ENCODE measurements around the gene SELENOO.
"Not testable (repeated sequence)": the region's sequence is repeated elsewhere in the genome, so short reads cannot be mapped to it uniquely, and the experiment has no call there.

The SELENOO gene

GRCh38 chr22:50200461-50201190, at the start of gene SELENOO:
Gene SELENOO (plus strand): TSS chr22:50201011. CDS start chr22:50201037, 26 bp downstream.
- no peak for FAIRE-seq

DNA sequence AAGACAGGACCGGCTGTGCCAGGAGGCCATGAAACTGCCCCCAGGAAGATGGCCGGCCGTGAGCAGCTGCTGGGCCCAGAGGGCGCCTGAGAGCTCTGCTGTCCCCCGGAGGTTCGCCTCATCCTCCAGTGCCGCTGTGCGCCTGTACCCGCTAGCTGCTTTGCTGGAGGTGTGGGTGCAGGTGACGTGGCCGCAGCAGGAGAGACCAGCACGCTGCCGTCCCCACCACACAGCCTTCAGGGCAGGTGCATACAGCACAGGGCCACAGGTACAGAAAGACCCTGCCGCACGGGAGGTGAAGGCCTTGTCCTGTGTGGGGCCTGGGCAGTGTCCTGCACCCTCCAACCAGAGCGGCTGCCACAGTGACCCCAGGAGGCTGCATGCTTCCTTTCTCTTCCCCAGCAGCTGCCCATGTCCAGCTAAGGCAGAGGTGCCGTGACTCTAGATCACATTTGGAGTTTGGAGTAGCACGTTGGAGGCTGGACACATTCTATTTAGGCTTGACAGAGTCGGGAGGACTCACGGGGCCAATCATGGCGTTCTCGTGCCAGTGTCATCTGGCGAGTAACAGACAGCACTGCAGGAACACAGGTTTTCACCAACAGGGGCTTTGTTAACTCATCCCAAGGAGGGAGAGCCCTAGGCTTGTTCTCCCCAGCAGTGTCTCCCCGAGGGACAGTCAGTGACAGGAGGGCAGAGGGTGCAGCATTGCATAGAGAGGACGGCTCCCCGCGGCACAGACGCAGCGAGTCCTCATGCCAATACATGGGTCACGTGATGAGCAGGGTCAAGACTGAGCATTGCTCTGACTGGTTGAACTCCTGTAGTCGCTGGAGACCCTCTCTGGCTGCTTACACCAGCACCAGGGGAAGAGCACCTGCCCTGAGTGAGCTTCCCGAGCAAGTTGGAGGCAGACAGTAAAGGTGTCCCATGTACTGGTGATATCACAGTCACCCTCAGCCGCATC, 49.0 kb upstream of the SELENOO start:
- FAIRE-seq: no peak

- no peak for FAIRE-seq
These were observed 47.6 kb upstream of the SELENOO start for GRCh38 chr22:50153056-50153755.

GRCh38 chr22:50153756-50154140, 47.1 kb upstream of the SELENOO start:
- no peak for FAIRE-seq

GRCh38 chr22:50157709-50158375, 43.0 kb upstream of the SELENOO start:
- no peak for FAIRE-seq

GRCh38 chr22:50160947-50161346, 39.9 kb upstream of the SELENOO start:
- FAIRE-seq: no peak

- no peak for FAIRE-seq
These were observed 39.1 kb upstream of the SELENOO start for GRCh38 chr22:50161508-50162390.

DNA sequence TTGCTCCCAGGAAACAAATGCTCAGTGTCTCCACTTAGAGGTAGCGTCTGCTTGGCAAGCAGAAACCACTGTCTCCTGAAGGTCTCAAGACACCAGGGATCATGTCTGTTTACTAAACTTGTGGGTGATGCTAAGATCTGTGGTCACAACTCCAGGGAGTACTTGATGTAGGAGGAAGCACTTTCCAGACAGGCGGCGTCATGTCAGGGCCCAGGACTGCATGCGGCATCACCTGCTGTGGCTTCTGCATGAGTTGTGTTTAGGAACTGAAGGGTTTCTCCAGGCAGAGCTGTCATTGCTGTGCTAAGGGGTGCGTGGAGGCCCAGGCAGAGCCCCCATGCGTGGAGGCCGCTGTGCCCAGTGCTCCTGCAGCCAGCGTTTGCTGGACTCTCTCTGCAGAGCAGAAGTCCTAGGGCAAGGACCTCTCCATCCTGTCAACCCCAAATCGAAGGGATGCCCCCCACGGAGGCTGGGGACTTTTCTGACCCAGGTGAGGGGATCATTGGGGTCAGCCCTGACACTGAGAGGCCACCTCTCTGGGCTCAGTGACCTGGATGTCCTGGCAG, 38.3 kb upstream of the SELENOO start:
- FAIRE-seq: no peak

GRCh38 chr22:50165436-50166123, 35.2 kb upstream of the SELENOO start:
- no peak for FAIRE-seq

GRCh38 chr22:50167689-50168489, 32.9 kb upstream of the SELENOO start:
- no peak for FAIRE-seq

DNA sequence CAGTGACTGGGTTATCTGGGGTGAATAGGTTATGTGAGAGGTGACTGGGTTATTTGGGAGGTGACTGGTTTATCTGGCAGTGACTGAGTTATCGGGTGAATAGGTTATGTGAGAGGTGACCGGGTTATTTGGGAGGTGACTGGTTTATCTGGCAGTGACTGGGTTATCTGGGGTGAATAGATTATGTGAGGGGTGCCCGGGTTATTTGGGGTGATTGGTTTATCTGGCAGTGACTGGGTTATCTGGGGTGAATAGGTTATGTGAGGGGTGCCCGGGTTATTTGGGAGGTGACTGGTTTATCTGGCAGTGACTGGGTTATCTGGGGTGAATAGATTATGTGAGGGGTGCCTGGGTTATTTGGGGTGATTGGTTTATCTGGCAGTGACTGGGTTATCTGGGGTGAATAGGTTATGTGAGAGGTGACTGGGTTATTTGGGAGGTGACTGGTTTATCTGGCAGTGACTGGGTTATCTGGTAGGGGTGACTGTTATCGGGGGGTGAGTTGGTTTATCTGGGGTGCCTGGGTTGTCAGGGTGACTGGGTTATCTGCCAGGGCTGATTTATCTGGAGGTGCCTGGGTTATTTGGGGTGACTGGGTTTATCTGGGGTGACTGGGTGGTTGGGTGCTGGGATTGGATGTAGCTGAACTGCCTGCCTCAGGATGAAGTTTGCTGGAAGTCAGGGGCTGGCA, 32.2 kb upstream of the SELENOO start:
- FAIRE-seq: not testable (repeated sequence)

DNA sequence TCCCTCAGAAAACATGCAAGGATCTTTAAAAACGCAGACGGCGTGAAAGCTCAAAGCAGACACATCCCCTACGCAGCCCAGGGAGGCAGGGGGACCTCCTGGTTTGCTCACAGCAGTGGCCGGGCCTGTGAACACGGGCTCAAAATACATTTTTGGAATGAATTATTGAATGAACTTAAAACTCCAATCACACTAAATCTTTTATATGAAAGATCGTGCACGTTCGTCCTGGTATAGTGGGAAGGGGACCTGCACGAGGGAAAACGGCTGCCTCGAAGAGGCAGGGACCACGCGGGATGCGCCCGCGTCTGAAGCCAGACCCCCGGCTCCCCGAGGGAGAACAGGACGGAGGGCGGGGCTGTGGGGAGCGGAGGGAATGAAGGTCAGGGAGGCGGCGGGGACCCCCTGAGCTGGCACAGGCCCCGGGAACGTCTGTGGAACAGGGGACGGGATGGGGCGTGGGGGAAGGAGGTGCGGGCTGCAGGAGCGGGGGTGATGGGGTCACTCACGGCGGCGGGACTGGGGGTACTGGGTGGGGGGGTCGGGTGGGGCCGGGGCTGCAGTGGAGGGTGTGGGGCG, 31.5 kb upstream of the SELENOO start:
- FAIRE-seq: no peak

DNA sequence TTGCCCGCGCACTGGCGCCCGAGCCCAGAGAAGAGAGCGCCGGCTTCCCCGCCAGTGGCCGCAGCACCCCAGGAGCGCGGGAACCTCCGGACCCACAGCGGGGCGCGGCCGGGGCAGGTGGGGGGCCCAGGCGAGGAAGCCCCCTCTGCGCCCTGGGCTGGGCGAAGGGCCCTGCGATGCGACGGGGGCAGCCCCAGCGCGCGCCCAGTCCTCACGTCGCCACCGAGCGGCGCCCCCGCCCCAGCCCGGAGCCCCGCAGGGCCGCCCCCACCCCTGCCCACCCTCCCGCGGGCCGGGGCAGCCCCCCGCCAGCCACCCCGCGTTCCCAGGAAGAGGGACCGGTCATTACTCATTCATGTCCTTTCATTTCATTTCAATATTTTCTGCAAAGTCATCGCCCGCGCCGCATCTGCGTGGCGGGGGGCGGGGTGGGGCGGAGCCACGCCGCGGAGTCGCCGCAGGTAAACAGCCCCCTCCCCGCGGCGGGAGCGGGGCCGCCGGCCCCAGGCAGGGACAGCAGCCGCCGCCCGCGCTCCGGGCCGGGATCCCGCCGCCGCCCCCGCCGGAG, 31.0 kb upstream of the SELENOO start:
- FAIRE-seq: no peak

GRCh38 chr22:50170453-50171318, 30.1 kb upstream of the SELENOO start, which contains the start of gene PANX2:
Gene PANX2 (plus strand): TSS chr22:50170731. CDS start chr22:50170731, 0 bp downstream.
- no peak for FAIRE-seq

DNA sequence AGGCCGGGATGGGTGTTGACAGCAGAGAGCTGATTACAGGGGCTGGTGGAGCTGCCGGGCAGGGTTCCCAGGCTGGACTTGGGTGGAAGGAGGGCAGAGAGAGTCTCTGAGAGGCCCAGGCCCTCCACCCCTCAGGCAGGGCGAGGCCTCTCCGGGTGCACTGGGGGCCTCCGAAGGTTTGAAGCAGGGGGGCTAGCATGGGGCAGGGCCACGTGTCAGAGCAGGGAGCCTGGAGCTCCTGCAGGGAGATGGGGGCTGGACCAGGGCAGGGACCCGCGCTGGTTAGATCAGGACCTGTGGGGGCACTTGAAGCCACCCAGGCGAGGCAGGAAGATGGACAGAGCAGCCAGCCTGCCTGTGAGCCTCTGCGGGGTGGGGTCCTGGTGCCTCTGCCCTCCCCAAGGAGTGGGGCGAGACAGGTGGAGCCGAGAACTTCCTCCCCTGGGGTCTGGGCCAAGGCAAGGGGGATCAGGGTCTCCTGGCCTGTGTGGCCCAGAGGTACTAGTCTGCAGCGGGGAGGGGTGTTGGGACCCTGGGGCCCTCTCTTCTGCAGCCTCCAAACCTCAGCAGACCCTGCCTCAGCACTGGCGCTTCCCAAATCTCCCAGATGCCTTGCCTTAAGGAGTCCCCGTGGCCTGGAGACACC, 29.4 kb upstream of the SELENOO start:
- no peak for FAIRE-seq

DNA sequence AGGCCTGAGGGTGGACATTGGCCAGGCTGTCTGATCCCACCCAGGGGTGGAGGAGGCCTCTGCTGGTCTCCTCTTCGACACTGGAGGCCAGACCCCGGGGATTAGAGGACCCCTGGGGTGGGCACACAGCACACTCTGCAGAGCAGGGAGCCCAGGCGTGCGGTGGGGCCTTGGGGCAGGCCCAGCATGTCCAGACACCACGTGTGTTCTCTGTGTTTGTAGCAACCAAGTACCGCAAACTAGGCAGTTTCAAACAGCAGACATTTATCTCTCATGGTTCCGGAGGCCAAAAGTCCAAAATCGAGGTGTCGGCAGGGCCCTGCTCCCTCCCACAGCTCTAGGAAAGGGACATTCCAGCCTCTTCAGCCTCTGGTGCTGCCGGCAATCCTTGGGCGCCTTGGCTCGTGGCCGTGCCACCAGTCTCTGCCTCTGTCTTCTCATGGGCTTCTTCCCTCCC, 28.8 kb upstream of the SELENOO start:
- no peak for FAIRE-seq

All from endometrium (tissue), 2 donors.